Astrocyte (in vitro differentiated cells and primary cell): Measurements from ENCODE around the gene MGMT. TPM values are rescaled to one million over a fixed set of nuclear protein-coding genes. Genes with fewer than 3 reads are reported as not detected.

ENCODE experiments used
- DNase-seq: peaks from one replicate; pipeline ENCODE4 v3.0.0-alpha.2; 2010; ENCODE audit warnings: low read depth
- FAIRE-seq: peaks from 2 replicates; lab custom pipeline; 2011; peaks lifted over from hg19 to GRCh38; lab: Jason Lieb, UNC
- H2AFZ ChIP-seq: 2 replicates; pipeline ENCODE4 v1.6.0; 2012; ENCODE audit warnings: low read depth, low read length, inconsistent platforms
- H3K27ac ChIP-seq: 2 replicates; pipeline ENCODE4 v1.5.1; 2011; ENCODE audit warnings: low read depth, low read length, inconsistent platforms
- H3K27me3 ChIP-seq: 2 replicates; pipeline ENCODE4 v1.6.0; 2011; ENCODE audit warnings: low read length, inconsistent platforms; ENCODE audit not compliant: insufficient read depth
- H3K36me3 ChIP-seq: 2 replicates; pipeline ENCODE4 v1.5.1; 2011; ENCODE audit warnings: low read length, inconsistent platforms; ENCODE audit not compliant: insufficient read depth
- H3K4me1 ChIP-seq: 2 replicates; pipeline ENCODE4 v1.5.1; 2011; ENCODE audit warnings: low read length, inconsistent platforms; ENCODE audit not compliant: insufficient read depth
- H3K4me2 ChIP-seq: 2 replicates; pipeline ENCODE4 v1.6.0; 2012; ENCODE audit warnings: low read length, inconsistent platforms
- H3K4me3 ChIP-seq: 2 replicates; pipeline ENCODE4 v1.5.1; 2011; ENCODE audit warnings: low read depth, mild to moderate bottlenecking, low read length, inconsistent platforms; ENCODE audit not compliant: insufficient read depth
- H3K79me2 ChIP-seq: 2 replicates; pipeline ENCODE4 v1.6.0; 2012; ENCODE audit warnings: mild to moderate bottlenecking, low read length, inconsistent platforms; ENCODE audit not compliant: insufficient read depth
- H3K9ac ChIP-seq: 2 replicates; pipeline ENCODE4 v1.6.0; 2012; ENCODE audit warnings: mild to moderate bottlenecking, low read length, inconsistent platforms
- H3K9me3 ChIP-seq: 2 replicates; pipeline ENCODE4 v1.5.1; 2012; ENCODE audit warnings: low read depth, mild to moderate bottlenecking, low read length, inconsistent platforms; ENCODE audit not compliant: insufficient read depth
- H4K20me1 ChIP-seq: 2 replicates; pipeline ENCODE4 v1.6.0; 2012; ENCODE audit warnings: low read length, inconsistent platforms; ENCODE audit not compliant: insufficient read depth
- H3K27ac Mint-ChIP-seq: one replicate; pipeline ENCODE4 v1.8.0; 2021; ENCODE audit warnings: mild to moderate bottlenecking, mixed read lengths; ENCODE audit not compliant: unreplicated experiment
- H3K27me3 Mint-ChIP-seq: one replicate; pipeline ENCODE4 v1.8.0; 2021; ENCODE audit warnings: low read depth, mixed read lengths; ENCODE audit not compliant: unreplicated experiment
- H3K36me3 Mint-ChIP-seq: one replicate; pipeline ENCODE4 v1.8.0; 2021; ENCODE audit warnings: low read depth, mixed read lengths; ENCODE audit not compliant: unreplicated experiment
- H3K4me1 Mint-ChIP-seq: one replicate; pipeline ENCODE4 v1.8.0; 2021; ENCODE audit warnings: low read depth, mixed read lengths; ENCODE audit not compliant: unreplicated experiment
- H3K4me3 Mint-ChIP-seq: one replicate; pipeline ENCODE4 v1.8.0; 2021; ENCODE audit warnings: mild to moderate bottlenecking, moderate library complexity, mixed read lengths; ENCODE audit not compliant: unreplicated experiment
- H3K9me3 Mint-ChIP-seq: one replicate; pipeline ENCODE4 v1.8.0; 2021; ENCODE audit warnings: mild to moderate bottlenecking, mixed read lengths; ENCODE audit not compliant: unreplicated experiment
- CTCF ChIP-seq: IDR thresholded peaks from 2 replicates; pipeline ENCODE4 v1.5.1; 2011; ENCODE audit warnings: low read depth, mild to moderate bottlenecking, inconsistent platforms, low read length, moderate library complexity; ENCODE audit not compliant: insufficient read depth
- EZH2 ChIP-seq: IDR thresholded peaks from 2 replicates; pipeline ENCODE4 v1.6.1; 2012; ENCODE audit warnings: mild to moderate bottlenecking, low read length, inconsistent platforms; ENCODE audit not compliant: insufficient read depth
- total RNA-seq: library from RNA; stranded (reverse); gene quantifications from 2 replicates; pipeline ENCODE4 v1.2.1, GENCODE V29; 2021

MGMT gene
- total RNA-seq, 1 donor from 2014 or later = 9.5 TPM

- H3K4me1 ChIP-seq = no peaks in the 10 kb centered on the region
- H3K9ac ChIP-seq = no peak overlapping the region
- no peaks in the 10 kb centered on the region for H4K20me1 ChIP-seq
- H3K4me3 ChIP-seq = no peak overlapping the region
- H3K27me3 Mint-ChIP-seq = no peaks in the 10 kb centered on the region
- no peaks in the 10 kb centered on the region for H3K4me1 Mint-ChIP-seq
- H3K4me3 Mint-ChIP-seq = no peak overlapping the region
- no peaks in the 10 kb centered on the region for H3K9me3 Mint-ChIP-seq
- H3K9me3 ChIP-seq = peaks cover 9% of the 10 kb centered on the region
- peaks cover 3% of the 10 kb centered on the region for H3K36me3 Mint-ChIP-seq
- no peaks in the 10 kb centered on the region for H3K27me3 ChIP-seq
- H3K4me2 ChIP-seq = no peak overlapping the region
- H3K79me2 ChIP-seq = no peaks in the 10 kb centered on the region
- H3K27ac ChIP-seq = no peak overlapping the region
- no peaks in the 10 kb centered on the region for H3K36me3 ChIP-seq
- H2AFZ ChIP-seq = no peak overlapping the region
- no peak for DNase-seq
- no peak for FAIRE-seq
- TF ChIP-seq EZH2 = no peak
- no peak for TF ChIP-seq CTCF
- H3K27ac Mint-ChIP-seq = no peak overlapping the region
These were observed 304.5 kb downstream of the MGMT start for GRCh38 chr10:129771576-129771975.

GRCh38 chr10:129771991-129772431 is 305.0 kb downstream of the MGMT start:
- no peak overlapping the region for H2AFZ ChIP-seq
- H3K27ac ChIP-seq = no peak overlapping the region
- no peaks in the 10 kb centered on the region for H3K36me3 ChIP-seq
- H3K9ac ChIP-seq = no peak overlapping the region
- H3K36me3 Mint-ChIP-seq = peaks cover 3% of the 10 kb centered on the region
- H3K27ac Mint-ChIP-seq = no peak overlapping the region
- no peaks in the 10 kb centered on the region for H4K20me1 ChIP-seq
- H3K4me2 ChIP-seq = no peak overlapping the region
- no peaks in the 10 kb centered on the region for H3K27me3 Mint-ChIP-seq
- H3K79me2 ChIP-seq = no peaks in the 10 kb centered on the region
- H3K9me3 Mint-ChIP-seq = no peaks in the 10 kb centered on the region
- no peaks in the 10 kb centered on the region for H3K27me3 ChIP-seq
- peaks cover 9% of the 10 kb centered on the region for H3K9me3 ChIP-seq
- H3K4me3 Mint-ChIP-seq = no peak overlapping the region
- FAIRE-seq (no peak), DNase-seq (no peak)
- TF ChIP-seq CTCF = no peak
- TF ChIP-seq EZH2 = no peak
- no peak overlapping the region for H3K4me3 ChIP-seq
- H3K4me1 Mint-ChIP-seq = no peaks in the 10 kb centered on the region
- no peaks in the 10 kb centered on the region for H3K4me1 ChIP-seq

GRCh38 chr10:129772468-129773358 is 305.7 kb downstream of the MGMT start:
- no peaks in the 10 kb centered on the region for H3K27me3 ChIP-seq
- Mint-ChIP-seq H3K27me3 (peaks cover 4% of the 10 kb centered on the region), H3K36me3 (peaks cover 3% of the 10 kb centered on the region), H3K9me3 (no peaks in the 10 kb centered on the region), H3K27ac (no peak overlapping the region), H3K4me3 (no peak overlapping the region), H3K4me1 (no peaks in the 10 kb centered on the region)
- DNase-seq = no peak
- H3K4me2 ChIP-seq = no peak overlapping the region
- no peak overlapping the region for H3K9ac ChIP-seq
- no peaks in the 10 kb centered on the region for H3K79me2 ChIP-seq
- H3K9me3 ChIP-seq = peaks cover 9% of the 10 kb centered on the region
- no peak overlapping the region for H3K27ac ChIP-seq
- H3K4me1 ChIP-seq = no peaks in the 10 kb centered on the region
- no peak for FAIRE-seq
- H4K20me1 ChIP-seq = no peaks in the 10 kb centered on the region
- no peak overlapping the region for H2AFZ ChIP-seq
- H3K4me3 ChIP-seq = no peak overlapping the region
- TF ChIP-seq EZH2 = no peak
- TF ChIP-seq CTCF = no peak
- no peaks in the 10 kb centered on the region for H3K36me3 ChIP-seq
